Adrenal gland (tissue), 12 donors: ENCODE measurements around the gene NFATC1. TPM values are rescaled to one million over a fixed set of nuclear protein-coding genes. Genes with fewer than 3 reads are reported as not detected.

Experiments
- DNase-seq, 7 donors: peaks; one replicate each; pipeline ENCODE4 v3.0.0-alpha.2; 2019 to 2020
- H3K27ac ChIP-seq, 5 donors: fragments of 200-600 bp; sonication (generic) in 4 of 5; 1 replicate in 3 of 5; 2 replicates in 2 of 5; pipeline versions ENCODE4 v1.5.1 to v1.8.0; 2016 to 2020; ENCODE audit warnings: mild to moderate bottlenecking in 1 of 5
- H3K27me3 ChIP-seq: fragments of 200-600 bp; 2 replicates; pipeline ENCODE4 v1.8.0; 2021
- H3K36me3 ChIP-seq, 2 donors: fragments of 200-600 bp; replicated peaks in 1 of 2; 1 replicate in 1 of 2; 2 replicates in 1 of 2; pipeline versions ENCODE4 v1.5.1 to v1.8.0; 2018 to 2022
- H3K4me1 ChIP-seq, 2 donors: fragments of 200-600 bp; replicated peaks in 1 of 2; 1 replicate in 1 of 2; 2 replicates in 1 of 2; pipeline versions ENCODE4 v1.5.1 to v1.8.0; 2018 to 2021
- H3K4me3 ChIP-seq, 4 donors: fragments of 200-600 bp; sonication (generic) in 3 of 4; one replicate each; pipeline ENCODE4 v1.5.1; 2016 to 2018
- H3K9me3 ChIP-seq, 3 donors: fragments of 200-600 bp; sonication (generic) in 1 of 3; replicated peaks in 1 of 3; 1 replicate in 2 of 3; 2 replicates in 1 of 3; pipeline versions ENCODE4 v1.5.1 to v1.8.0; 2016 to 2021
- CTCF ChIP-seq, 6 experiments: fragments of 450-650 bp in 4 of 6; fragments of 200-600 bp in 2 of 6; sonication (generic) in 1 of 6; IDR thresholded peaks; 1 replicate in 5 of 6; 2 replicates in 1 of 6; pipeline versions ENCODE4 v1.5.1 to v1.8.0; 2016 to 2021; ENCODE audit warnings: antibody characterized with exemption in 6 of 6, mild to moderate bottlenecking in 2 of 6, moderate library complexity in 1 of 6
- POLR2A ChIP-seq, 2 donors: fragments of 450-650 bp; IDR thresholded peaks; one replicate each; pipeline ENCODE4 v1.6.1; 2017; ENCODE audit warnings: antibody characterized with exemption in 2 of 2, mild to moderate bottlenecking in 2 of 2, moderate library complexity in 1 of 2
- WGBS, 4 donors: extraction: QIAGEN DNeasy Blood & Tissue Kit in 2 of 4; methylation state at CpG; one replicate each; pipeline versions ENCODE4 v1.1.5 to v1.1.7; 2013 to 2017; 5-methylcytosine and 5-hydroxymethylcytosine counted together
- intact Hi-C, 2 donors: fragments of 100-400 bp; cut with DNase I; formaldehyde crosslinking; loops; one replicate each; pipeline versions ENCODE4 v1.14.1 to v1.15.0; 2022 to 2023
- polyA plus RNA-seq, 3 donors: library from polyadenylated mRNA; stranded (reverse); fragments of 200-250 nt in 2 of 3; fragments of 350-450 nt in 1 of 3; fragmentation: Illumina TruSeq in 1 of 3; extraction: RNeasy Lipid Tissue Mini Kit (QIAGEN cat#74804) in 1 of 3; gene quantifications; one replicate each; pipeline ENCODE4 v1.2.3, GENCODE V29; 2013 to 2014
- total RNA-seq, 9 donors: library from RNA; depleted of rRNA in 4 of 9; stranded (reverse); fragments of >200 nt in 4 of 9; fragments of 120-200 nt in 1 of 9; fragmentation: NEBNext Ultra II Directional in 1 of 9; extraction: Animal tissue kit (Norgen Biotek cat#: 25700) in 1 of 9; gene quantifications; one replicate each; pipeline versions ENCODE4 v1.1.0 to v1.2.4, GENCODE V29; 2013 to 2023
- donor health status: healthy with polysubstance abuse.
- donor health status: Bipolar disorder and iron deficiency.
- donor health status: DM: yes; HTN: yes; CAD: no.
- donor health status: DM: no; HTN: no; CAD: no.
- donor health status: DM: no; HTN: no; CAD: no.
- donor health status: DM: yes; HTN: yes; CAD: no.

Gene NFATC1
- total and polyA plus RNA-seq, 12 donors: 0.50 to 20.9 (median 6.7) TPM

GRCh38 chr18:79477711-79478483 lies 82.2 kb downstream of the NFATC1 start:
- peak in 2 of 7 donors; percentile 4 to 5 for DNase-seq
- Histone ChIP-seq H3K4me3 (no peak overlapping the region), H3K27ac (no peak overlapping the region), H3K9me3 (no peaks in the 10 kb centered on the region), H3K36me3 (no peaks in the 10 kb centered on the region), H3K4me1 (no peaks in the 10 kb centered on the region), H3K27me3 (no peaks in the 10 kb centered on the region)
- TF ChIP-seq POLR2A (IDR thresholded peaks at IDR 0.05): no peak
- TF ChIP-seq CTCF (IDR thresholded peaks at IDR 0.05): no peak
- WGBS, 4 donors: 88 to 92% (median 90%) methylated on average over 11 to 22 of the region's 22 CpGs
- intact Hi-C loops: no loop called here

GRCh38 chr18:79478484-79479115 lies 82.9 kb downstream of the NFATC1 start:
- Histone ChIP-seq H3K4me3 (no peak overlapping the region), H3K27ac (no peak overlapping the region), H3K4me1 (no peaks in the 10 kb centered on the region), H3K9me3 (no peaks in the 10 kb centered on the region), H3K36me3 (no peaks in the 10 kb centered on the region), H3K27me3 (no peaks in the 10 kb centered on the region)
- intact Hi-C loops: no loop called here
- TF ChIP-seq POLR2A (IDR thresholded peaks at IDR 0.05) (no peak), CTCF (IDR thresholded peaks at IDR 0.05) (no peak)
- DNase-seq: peak in 2 of 7 donors; percentile 5
- 90 to 95% (median 94%) methylated on average over 13 to 33 of the region's 33 CpGs for WGBS, 4 donors

GRCh38 chr18:79479116-79479760 lies 83.5 kb downstream of the NFATC1 start:
- DNase-seq: no peak
- Histone ChIP-seq H3K4me1 (no peaks in the 10 kb centered on the region), H3K36me3 (no peaks in the 10 kb centered on the region), H3K27me3 (no peaks in the 10 kb centered on the region), H3K9me3 (no peaks in the 10 kb centered on the region), H3K27ac (no peak overlapping the region), H3K4me3 (no peak overlapping the region)
- WGBS, 4 donors: 86 to 90% (median 88%) methylated on average over 15 to 25 of the region's 25 CpGs
- intact Hi-C loops: no loop called here
- TF ChIP-seq CTCF (IDR thresholded peaks at IDR 0.05): no peak

GRCh38 chr18:79479761-79480161 lies 84.0 kb downstream of the NFATC1 start:
- Histone ChIP-seq H3K9me3 (no peaks in the 10 kb centered on the region), H3K27me3 (no peaks in the 10 kb centered on the region), H3K4me3 (no peak overlapping the region), H3K4me1 (no peaks in the 10 kb centered on the region), H3K36me3 (no peaks in the 10 kb centered on the region), H3K27ac (no peak overlapping the region)
- peak in 1 of 7 donors; percentile 10 for DNase-seq
- WGBS, 4 donors: 87 to 94% (median 91%) methylated on average over 10 to 20 of the region's 20 CpGs
- intact Hi-C loops: no loop called here
- no peak for TF ChIP-seq POLR2A (IDR thresholded peaks at IDR 0.05)
- no peak for TF ChIP-seq CTCF (IDR thresholded peaks at IDR 0.05)
